Hepatocyte (in vitro differentiated cells): Measurements from ENCODE around the gene KIAA2012.

ENCODE experiments used
- EZH2 ChIP-seq: fragments of 200-600 bp; sonication (generic); IDR thresholded peaks from 2 replicates; pipeline ENCODE4 v1.6.1; 2016; ENCODE audit warnings: antibody characterized with exemption, mild to moderate bottlenecking, borderline replicate concordance
- EZH2phosphoT487 ChIP-seq: fragments of 200-600 bp; sonication (generic); IDR thresholded peaks from one replicate; pipeline ENCODE4 v1.6.1; 2018; ENCODE audit warnings: antibody characterized with exemption, mild to moderate bottlenecking, low read depth, moderate library complexity; ENCODE audit not compliant: unreplicated experiment, severe bottlenecking
- TF ChIP-seq, protein P1 (sequence below): fragments of 200-600 bp; sonication (generic); IDR thresholded peaks from 2 replicates; pipeline ENCODE4 v1.5.1; 2016; ENCODE audit warnings: antibody characterized with exemption, mild to moderate bottlenecking; ENCODE audit not compliant: poor library complexity

GRCh38 chr2:202049092-202049728, 23.8 kb upstream of the KIAA2012 start:
- TF ChIP-seq, protein P1, sequence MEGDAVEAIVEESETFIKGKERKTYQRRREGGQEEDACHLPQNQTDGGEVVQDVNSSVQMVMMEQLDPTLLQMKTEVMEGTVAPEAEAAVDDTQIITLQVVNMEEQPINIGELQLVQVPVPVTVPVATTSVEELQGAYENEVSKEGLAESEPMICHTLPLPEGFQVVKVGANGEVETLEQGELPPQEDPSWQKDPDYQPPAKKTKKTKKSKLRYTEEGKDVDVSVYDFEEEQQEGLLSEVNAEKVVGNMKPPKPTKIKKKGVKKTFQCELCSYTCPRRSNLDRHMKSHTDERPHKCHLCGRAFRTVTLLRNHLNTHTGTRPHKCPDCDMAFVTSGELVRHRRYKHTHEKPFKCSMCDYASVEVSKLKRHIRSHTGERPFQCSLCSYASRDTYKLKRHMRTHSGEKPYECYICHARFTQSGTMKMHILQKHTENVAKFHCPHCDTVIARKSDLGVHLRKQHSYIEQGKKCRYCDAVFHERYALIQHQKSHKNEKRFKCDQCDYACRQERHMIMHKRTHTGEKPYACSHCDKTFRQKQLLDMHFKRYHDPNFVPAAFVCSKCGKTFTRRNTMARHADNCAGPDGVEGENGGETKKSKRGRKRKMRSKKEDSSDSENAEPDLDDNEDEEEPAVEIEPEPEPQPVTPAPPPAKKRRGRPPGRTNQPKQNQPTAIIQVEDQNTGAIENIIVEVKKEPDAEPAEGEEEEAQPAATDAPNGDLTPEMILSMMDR: no peak
- TF ChIP-seq EZH2phosphoT487 (no peak), EZH2 (no peak)
